Gastrocnemius medialis (tissue), 4 donors: Measurements from ENCODE around the gene MPPED1. TPM values are rescaled to one million over a fixed set of nuclear protein-coding genes. Genes with fewer than 3 reads are reported as not detected.

Source experiments
- ATAC-seq, 2 donors: fragments of 150-250 bp; one replicate each; pipeline ENCODE4 v1.9.1; 2016
- DNase-seq, 2 donors: peaks; one replicate each; pipeline ENCODE4 v3.0.0-alpha.2; 2019
- H3K27ac ChIP-seq, 4 donors: fragments of 200-600 bp; sonication (generic); 1 replicate in 1 of 4; 2 replicates in 3 of 4; pipeline ENCODE4 v1.5.1; 2016 to 2018; ENCODE audit warnings: mild to moderate bottlenecking in 2 of 4, moderate library complexity in 1 of 4
- H3K27me3 ChIP-seq, 3 donors: fragments of 200-600 bp; sonication (generic) in 2 of 3; 1 replicate in 1 of 3; 2 replicates in 2 of 3; pipeline versions ENCODE4 v1.5.1 to v1.6.0; 2016 to 2019; ENCODE audit warnings: mild to moderate bottlenecking in 1 of 3, moderate library complexity in 1 of 3
- H3K36me3 ChIP-seq, 2 donors: fragments of 200-600 bp; sonication (generic) in 1 of 2; one replicate each; pipeline ENCODE4 v1.5.1; 2017 to 2018
- H3K4me1 ChIP-seq, 2 donors: fragments of 200-600 bp; sonication (generic) in 1 of 2; one replicate each; pipeline ENCODE4 v1.5.1; 2016 to 2017; ENCODE audit warnings: mild to moderate bottlenecking in 2 of 2
- H3K4me3 ChIP-seq, 4 donors: fragments of 200-600 bp; sonication (generic) in 3 of 4; 1 replicate in 1 of 4; 2 replicates in 3 of 4; pipeline ENCODE4 v1.5.1; 2016 to 2019; ENCODE audit warnings: mild to moderate bottlenecking in 2 of 4
- H3K9me3 ChIP-seq, 3 donors: fragments of 200-600 bp; sonication (generic) in 2 of 3; 1 replicate in 1 of 3; 2 replicates in 2 of 3; pipeline ENCODE4 v1.5.1; 2016 to 2019
- CTCF ChIP-seq, 5 experiments: fragments of 450-650 bp in 3 of 5; fragments of 200-600 bp in 2 of 5; sonication (generic) in 2 of 5; IDR thresholded peaks in 4 of 5; conservative IDR thresholded peaks in 1 of 5; 1 replicate in 4 of 5; 2 replicates in 1 of 5; pipeline ENCODE4 v1.5.1; 2016 to 2019; ENCODE audit warnings: antibody characterized with exemption in 5 of 5, mild to moderate bottlenecking in 3 of 5, moderate library complexity in 3 of 5
- POLR2A ChIP-seq, 2 donors: fragments of 450-650 bp; IDR thresholded peaks; one replicate each; pipeline ENCODE4 v1.6.1; 2017; ENCODE audit warnings: antibody characterized with exemption in 2 of 2, mild to moderate bottlenecking in 2 of 2, moderate library complexity in 2 of 2
- in situ Hi-C, 4 donors: fragments of 200-750 bp; cut with MboI; loops; one replicate each; pipeline versions ENCODE4 v1.15.0 to v1.8.0; 2017; ENCODE audit warnings: low sequenced_read_pairs in 4 of 4
- intact Hi-C: fragments of 100-400 bp; cut with DNase I; formaldehyde crosslinking; loops from one replicate; pipeline ENCODE4 v1.15.1; 2023; ENCODE audit warnings: low total_unique reads
- total RNA-seq, 4 donors: library from RNA; depleted of rRNA; stranded (reverse); fragments of >200 nt; gene quantifications; one replicate each; pipeline versions ENCODE4 v1.1.0 to v1.2.3, GENCODE V29; 2016

The MPPED1 gene
- total RNA-seq, 4 donors from 2014 or later: not detected

GRCh38 chr22:43370036-43370435, 41.8 kb upstream of the MPPED1 start:
- peaks cover 35 to 51% (median 39%) of the 10 kb centered on the region in 3 donors for H3K27me3 ChIP-seq
- TF ChIP-seq POLR2A (IDR thresholded peaks at IDR 0.05) (no peak), CTCF (IDR thresholded peaks at IDR 0.05 in 4 of 5, conservative IDR thresholded peaks at IDR 0.05 in 1 of 5) (no peak)

GRCh38 chr22:43375951-43376455, 35.8 kb upstream of the MPPED1 start:
- TF ChIP-seq CTCF (IDR thresholded peaks at IDR 0.05 in 4 of 5, conservative IDR thresholded peaks at IDR 0.05 in 1 of 5): no peak
- no peak for TF ChIP-seq POLR2A (IDR thresholded peaks at IDR 0.05)
- H3K27ac ChIP-seq: no peak overlapping the region
- H3K4me3 ChIP-seq: no peak overlapping the region
- no peaks in the 10 kb centered on the region for H3K36me3 ChIP-seq
- DNase-seq (no peak), ATAC-seq (no peak)
- peaks cover 0 to 6% (median 0%) of the 10 kb centered on the region in 3 donors for H3K9me3 ChIP-seq
- no peaks in the 10 kb centered on the region for H3K4me1 ChIP-seq
- in situ Hi-C loops (loop anchor here in 2 of 4 donors (25.0 kb wide), 2 partner anchors 461 to 1261 kb away; no protein-coding TSS in a partner anchor), intact Hi-C loops (no loop called here)
- H3K27me3 ChIP-seq: peaks cover 12 to 28% (median 27%) of the 10 kb centered on the region in 3 donors

More at GRCh38 chr22:43370036-43370435, 41.8 kb upstream of the MPPED1 start:
- peaks cover 0 to 6% (median 0%) of the 10 kb centered on the region in 3 donors for H3K9me3 ChIP-seq
- H3K36me3 ChIP-seq: no peaks in the 10 kb centered on the region
- intact Hi-C loops: no loop called here
- ATAC-seq (no peak), DNase-seq (no peak)
- H3K4me3 ChIP-seq: no peak overlapping the region
- in situ Hi-C loops: no loop called here
- no peak overlapping the region for H3K27ac ChIP-seq
- H3K4me1 ChIP-seq: no peaks in the 10 kb centered on the region

- DNase-seq: no peak
- H3K9me3 ChIP-seq: peaks cover 0 to 6% (median 0%) of the 10 kb centered on the region in 3 donors
- no peak for TF ChIP-seq POLR2A (IDR thresholded peaks at IDR 0.05)
- no peak for TF ChIP-seq CTCF (IDR thresholded peaks at IDR 0.05 in 4 of 5, conservative IDR thresholded peaks at IDR 0.05 in 1 of 5)
- no peaks in the 10 kb centered on the region for H3K4me1 ChIP-seq
- H3K27ac ChIP-seq: no peak overlapping the region
- peaks cover 3 to 25% (median 18%) of the 10 kb centered on the region in 3 donors for H3K27me3 ChIP-seq
- in situ Hi-C loops (loop anchor here in 2 of 4 donors (25.0 kb wide), 2 partner anchors 460 to 1260 kb away; no protein-coding TSS in a partner anchor), intact Hi-C loops (no loop called here)
- H3K36me3 ChIP-seq: no peaks in the 10 kb centered on the region
- ATAC-seq: no peak
- no peak overlapping the region for H3K4me3 ChIP-seq
Measured at GRCh38 chr22:43376765-43377547, 34.9 kb upstream of the MPPED1 start.

- in situ Hi-C loops (loop anchor here in 2 of 4 donors (25.0 kb wide), 2 partner anchors 460 to 1260 kb away; no protein-coding TSS in a partner anchor), intact Hi-C loops (no loop called here)
- Histone ChIP-seq H3K4me1 (no peaks in the 10 kb centered on the region), H3K27me3 (peaks cover 0 to 28% (median 13%) of the 10 kb centered on the region in 3 donors), H3K4me3 (no peak overlapping the region), H3K9me3 (peaks cover 0 to 6% (median 0%) of the 10 kb centered on the region in 3 donors), H3K27ac (no peak overlapping the region), H3K36me3 (no peaks in the 10 kb centered on the region)
- ATAC-seq (no peak), DNase-seq (no peak)
- TF ChIP-seq CTCF (IDR thresholded peaks at IDR 0.05 in 4 of 5, conservative IDR thresholded peaks at IDR 0.05 in 1 of 5) (no peak), POLR2A (IDR thresholded peaks at IDR 0.05) (no peak)
Measured at GRCh38 chr22:43377548-43377895, 34.3 kb upstream of the MPPED1 start.
